GM12892 (cell line): ENCODE data around the gene ENOX1.

Source experiments
- POLR2A ChIP-seq: IDR thresholded peaks from 2 replicates; pipeline ENCODE4 v1.6.1; 2011; ENCODE audit warnings: low read depth, low read length, control low read depth
- POLR2AphosphoS5 ChIP-seq: IDR thresholded peaks from 2 replicates; pipeline ENCODE4 v1.6.1; 2011; ENCODE audit warnings: low read depth, low read length, control low read depth

DNA sequence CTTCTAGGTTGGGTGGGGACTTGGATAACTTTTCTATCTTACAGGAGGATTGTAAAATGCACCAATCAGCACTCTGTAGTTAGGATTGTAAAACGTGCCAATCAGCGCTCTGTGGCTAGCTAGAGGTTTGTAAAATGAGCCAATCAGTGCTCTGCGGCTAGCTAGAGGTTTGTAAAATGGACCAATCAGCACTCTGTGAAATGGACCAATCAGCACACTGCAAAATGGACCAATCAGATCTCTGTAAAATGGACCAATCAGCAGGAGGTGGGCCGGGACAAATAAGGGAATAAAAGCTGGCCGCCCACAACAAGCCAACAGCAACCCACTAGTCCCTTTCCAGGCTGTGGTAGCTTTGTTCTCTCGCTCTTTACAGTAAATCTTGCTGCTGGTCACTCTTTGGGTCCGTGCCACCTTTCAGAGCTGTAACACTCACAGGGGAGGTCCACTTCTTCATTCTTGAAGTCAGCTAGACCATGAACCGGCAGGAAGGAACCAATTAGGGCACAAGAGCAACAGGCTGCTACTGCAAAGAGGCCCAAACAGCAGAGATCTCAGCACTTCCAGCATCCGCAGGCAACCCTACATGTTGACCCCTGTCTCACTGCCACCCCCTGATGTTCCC is 606.6 kb downstream of the ENOX1 start:
- TF ChIP-seq POLR2A (no peak), POLR2AphosphoS5 (no peak)
